Measurements from ENCODE around the gene AKNAD1.

The AKNAD1 gene

GRCh38 chr1:108878160-108878469 lies 21.2 kb upstream of the AKNAD1 start:
- Histone ChIP-seq H3K4me3 (ENCODE audit: low read length) (peak overlapping the region; percentile 70), H3F3A (ENCODE audit: insufficient read depth, low read length) (no peaks in the 10 kb centered on the region), H3K36me3 (replicated peaks; ENCODE audit: insufficient read depth, low read length) (no peaks in the 10 kb centered on the region), H3K9ac (ENCODE audit: low read length) (no peak overlapping the region; the same call in 1 of the 2 replicates), H3K9me2 (replicated peaks; ENCODE audit: insufficient read depth, low read length) (no peaks in the 10 kb centered on the region), H3K27ac (ENCODE audit: low read length) (no peak overlapping the region), H2AFZ (ENCODE audit: low read length) (no peak overlapping the region), H3K9me3 (replicated peaks; ENCODE audit: insufficient read depth, low read length) (no peaks in the 10 kb centered on the region), H3K4me2 (ENCODE audit: low read depth, low read length) (peak overlapping the region; percentile 68), H3K27me3 (replicated peaks; ENCODE audit: insufficient read depth, low read length) (no peaks in the 10 kb centered on the region), H3K4me1 (ENCODE audit: low read length) (no peaks in the 10 kb centered on the region), H4K20me1 (ENCODE audit: insufficient read depth, low read length) (no peaks in the 10 kb centered on the region), H3K79me2 (ENCODE audit: low read length) (peaks cover 33% of the 10 kb centered on the region)
- TF ChIP-seq EZH2phosphoT487 (IDR thresholded peaks at IDR 0.05; ENCODE audit: low read length) (no peak), CTCF (IDR thresholded peaks at IDR 0.05; ENCODE audit: low read length) (no peak), EZH2 (optimal IDR thresholded peaks at IDR 0.05; ENCODE audit: low read depth, low read length) (no peak)
- no peak for DNase-seq

- Histone ChIP-seq H3K4me1 (ENCODE audit: low read length) (no peaks in the 10 kb centered on the region), H3F3A (ENCODE audit: insufficient read depth, low read length) (no peaks in the 10 kb centered on the region), H3K27me3 (replicated peaks; ENCODE audit: insufficient read depth, low read length) (no peaks in the 10 kb centered on the region), H3K4me3 (ENCODE audit: low read length) (peak overlapping the region; percentile 70), H4K20me1 (ENCODE audit: insufficient read depth, low read length) (no peaks in the 10 kb centered on the region), H3K27ac (ENCODE audit: low read length) (no peak overlapping the region), H3K9me3 (replicated peaks; ENCODE audit: insufficient read depth, low read length) (no peaks in the 10 kb centered on the region), H3K9ac (ENCODE audit: low read length) (peak overlapping the region; percentile 45; the same call in 1 of the 2 replicates), H3K79me2 (ENCODE audit: low read length) (peaks cover 33% of the 10 kb centered on the region), H3K4me2 (ENCODE audit: low read depth, low read length) (peak overlapping the region; percentile 68), H2AFZ (ENCODE audit: low read length) (peak overlapping the region; percentile 63; the same call in 1 of the 2 replicates), H3K9me2 (replicated peaks; ENCODE audit: insufficient read depth, low read length) (no peaks in the 10 kb centered on the region), H3K36me3 (replicated peaks; ENCODE audit: insufficient read depth, low read length) (no peaks in the 10 kb centered on the region)
- TF ChIP-seq CTCF (IDR thresholded peaks at IDR 0.05; ENCODE audit: low read length): no peak
- TF ChIP-seq EZH2 (optimal IDR thresholded peaks at IDR 0.05; ENCODE audit: low read depth, low read length): no peak
- TF ChIP-seq EZH2phosphoT487 (IDR thresholded peaks at IDR 0.05; ENCODE audit: low read length): no peak
- no peak for DNase-seq
Measured at GRCh38 chr1:108877348-108878159, 20.7 kb upstream of the AKNAD1 start.

GRCh38 chr1:108871050-108871724 lies 14.3 kb upstream of the AKNAD1 start:
- H3K79me2 ChIP-seq (ENCODE audit: low read length): no peaks in the 10 kb centered on the region
- no peaks in the 10 kb centered on the region for H3K9me2 ChIP-seq (replicated peaks; ENCODE audit: insufficient read depth, low read length)
- no peaks in the 10 kb centered on the region for H3K9me3 ChIP-seq (replicated peaks; ENCODE audit: insufficient read depth, low read length)
- H3K4me3 ChIP-seq (ENCODE audit: low read length): no peak overlapping the region
- H3K27me3 ChIP-seq (replicated peaks; ENCODE audit: insufficient read depth, low read length): no peaks in the 10 kb centered on the region
- no peak overlapping the region for H3K27ac ChIP-seq (ENCODE audit: low read length)
- no peak for DNase-seq
- H3K9ac ChIP-seq (ENCODE audit: low read length): no peak overlapping the region
- no peaks in the 10 kb centered on the region for H4K20me1 ChIP-seq (ENCODE audit: insufficient read depth, low read length)
- H3F3A ChIP-seq (ENCODE audit: insufficient read depth, low read length): no peaks in the 10 kb centered on the region
- H3K4me1 ChIP-seq (ENCODE audit: low read length): no peaks in the 10 kb centered on the region
- no peak overlapping the region for H3K4me2 ChIP-seq (ENCODE audit: low read depth, low read length)
- no peaks in the 10 kb centered on the region for H3K36me3 ChIP-seq (replicated peaks; ENCODE audit: insufficient read depth, low read length)
- no peak overlapping the region for H2AFZ ChIP-seq (ENCODE audit: low read length)
- TF ChIP-seq CTCF (IDR thresholded peaks at IDR 0.05; ENCODE audit: low read length) (no peak), EZH2phosphoT487 (IDR thresholded peaks at IDR 0.05; ENCODE audit: low read length) (no peak), EZH2 (optimal IDR thresholded peaks at IDR 0.05; ENCODE audit: low read depth, low read length) (no peak)
